OCI-LY3 (cell line): Measurements from ENCODE around the gene PRKCE.

Experiments used
- EZH2phosphoT487 ChIP-seq: fragments of 200-600 bp; shearing (Covaris generic); IDR thresholded peaks from 2 replicates; pipeline ENCODE4 v1.6.1; 2018; ENCODE audit warnings: antibody characterized with exemption, mixed run types, low read depth
- TF ChIP-seq, protein P1 (sequence below): fragments of 200-600, 300-600 bp; sonication (generic); IDR thresholded peaks from 2 replicates; pipeline ENCODE4 v1.5.1; 2014; ENCODE audit warnings: antibody characterized with exemption, low read length, low read depth

GRCh38 chr2:45908316-45909170 lies 257.1 kb downstream of the PRKCE start:
- TF ChIP-seq, protein P1, sequence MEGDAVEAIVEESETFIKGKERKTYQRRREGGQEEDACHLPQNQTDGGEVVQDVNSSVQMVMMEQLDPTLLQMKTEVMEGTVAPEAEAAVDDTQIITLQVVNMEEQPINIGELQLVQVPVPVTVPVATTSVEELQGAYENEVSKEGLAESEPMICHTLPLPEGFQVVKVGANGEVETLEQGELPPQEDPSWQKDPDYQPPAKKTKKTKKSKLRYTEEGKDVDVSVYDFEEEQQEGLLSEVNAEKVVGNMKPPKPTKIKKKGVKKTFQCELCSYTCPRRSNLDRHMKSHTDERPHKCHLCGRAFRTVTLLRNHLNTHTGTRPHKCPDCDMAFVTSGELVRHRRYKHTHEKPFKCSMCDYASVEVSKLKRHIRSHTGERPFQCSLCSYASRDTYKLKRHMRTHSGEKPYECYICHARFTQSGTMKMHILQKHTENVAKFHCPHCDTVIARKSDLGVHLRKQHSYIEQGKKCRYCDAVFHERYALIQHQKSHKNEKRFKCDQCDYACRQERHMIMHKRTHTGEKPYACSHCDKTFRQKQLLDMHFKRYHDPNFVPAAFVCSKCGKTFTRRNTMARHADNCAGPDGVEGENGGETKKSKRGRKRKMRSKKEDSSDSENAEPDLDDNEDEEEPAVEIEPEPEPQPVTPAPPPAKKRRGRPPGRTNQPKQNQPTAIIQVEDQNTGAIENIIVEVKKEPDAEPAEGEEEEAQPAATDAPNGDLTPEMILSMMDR = no peak
- no peak for TF ChIP-seq EZH2phosphoT487
